ENCODE data around the gene CACNB3. TPM values are rescaled to one million over a fixed set of nuclear protein-coding genes. Genes with fewer than 3 reads are reported as not detected.

CACNB3 gene
- total and polyA plus RNA-seq, 2 of the 8 experiments (the other 6 are each of a cell fraction or from before 2014, with no cell fraction given), result 12.5 to 16.0 TPM

DNA sequence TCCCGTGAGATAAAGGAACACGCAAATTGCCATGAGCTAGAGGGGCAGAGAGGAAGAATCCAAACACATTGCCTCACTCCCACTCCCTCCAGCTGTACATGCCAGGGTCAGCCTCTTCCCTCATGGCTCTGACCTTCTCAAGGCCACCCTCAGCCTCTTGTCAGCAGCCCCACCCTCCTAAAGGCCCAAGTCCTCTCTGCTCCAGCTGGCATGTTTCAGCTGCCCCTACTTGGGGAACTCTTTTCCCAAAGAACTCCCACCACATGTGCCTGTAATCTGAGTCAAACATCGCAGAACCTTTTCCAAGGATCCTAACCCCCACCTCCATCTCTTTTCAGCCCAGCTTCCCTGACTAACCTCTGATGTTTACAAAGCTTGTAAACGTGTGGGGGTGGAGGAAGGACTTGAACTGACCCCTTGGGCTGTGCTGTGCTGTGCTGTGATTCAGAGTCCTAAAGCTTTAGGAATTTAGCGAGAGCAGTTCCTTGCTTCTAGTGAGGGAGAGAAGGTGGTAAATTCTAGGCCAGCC lies 7.3 kb upstream of the CACNB3 start:
- H3K9ac ChIP-seq (replicated peaks in 1 of 4; ENCODE audit: extremely low read depth in 1 of 4, low read depth in 3 of 4, low read length in 3 of 4), result no peak overlapping the region
- H3K4me1 ChIP-seq (replicated peaks in 1 of 4; ENCODE audit: control insufficient read depth in 3 of 4, insufficient read depth in 4 of 4, low read length in 3 of 4), result peaks cover 0 to 14% (median 6%) of the 10 kb centered on the region in 4 experiments; a peak in 6 of 7 replicates
- no peak overlapping the region for H3K4me3 ChIP-seq (ENCODE audit: extremely low read depth in 1 of 4, insufficient read depth in 2 of 4, low read depth in 3 of 4, low read length in 4 of 4)
- H3K23ac ChIP-seq (ENCODE audit: insufficient read length), result no peak overlapping the region
- H3K27me3 ChIP-seq (replicated peaks in 1 of 4; ENCODE audit: control insufficient read depth in 3 of 4, extremely low read depth in 1 of 4, insufficient read depth in 3 of 4, low read length in 3 of 4), result peaks cover 0 to 23% (median 14%) of the 10 kb centered on the region in 4 experiments; a peak in 6 of 7 replicates
- H2BK5ac ChIP-seq (ENCODE audit: low read depth, low read length), result no peak overlapping the region
- no peak overlapping the region for H3K18ac ChIP-seq (ENCODE audit: extremely low read depth, low read length)
- no peak overlapping the region for H4K91ac ChIP-seq (replicated peaks; ENCODE audit: insufficient read length, low read length)
- H3K9me3 ChIP-seq (ENCODE audit: insufficient read depth in 2 of 2, low read depth in 1 of 2, low read length in 1 of 2), result no peaks in the 10 kb centered on the region
- no peaks in the 10 kb centered on the region for H4K20me1 ChIP-seq (replicated peaks in 1 of 2; ENCODE audit: control insufficient read depth in 1 of 2, insufficient read depth in 2 of 2, low read length in 2 of 2)
- H4K5ac ChIP-seq (ENCODE audit: insufficient read length, low read depth, low read length), result no peak overlapping the region
- 63% methylated on average over 5 of the region's 5 CpGs; no CpG with 5 or more reads in 1 of the 2 experiments for WGBS, 2 experiments (ENCODE audit: extremely low coverage in 1 of 2, insufficient coverage in 1 of 2, insufficient read length in 1 of 2, insufficient replicate concordance in 2 of 2, low coverage in 1 of 2, low lambda C conversion rate in 2 of 2, missing lambda C conversion rate in 1 of 2)
- ChIA-PET CTCF (ENCODE audit: partially characterized antibody) (interaction anchor here (0.6 to 12.1 kb wide), 15 partner anchors 8 to 1259 kb away, joined by 3 to 121 read pairs (median 3); partner anchors contain the start of genes ADCY6 and WNT10B), POLR2A (ENCODE audit: partially characterized antibody) (interaction anchor here (0.7 to 1.6 kb wide), 4 partner anchors 17 to 317 kb away, joined by 3 to 4 read pairs (median 4); partner anchors contain the start of genes KANSL2 and RND1)
- H3K79me1 ChIP-seq (ENCODE audit: low read depth, low read length), result no peaks in the 10 kb centered on the region
- TF ChIP-seq SUZ12 (IDR thresholded peaks at IDR 0.05; ENCODE audit: low read length) (0 out of 2 replicates have a peak, but pooled peaks have one; percentile 29), SRF (IDR thresholded peaks at IDR 0.05; ENCODE audit: low read depth, low read length) (no peak)
- no peaks in the 10 kb centered on the region for H3K79me2 ChIP-seq (ENCODE audit: control insufficient read depth in 1 of 2, insufficient read depth in 2 of 2, low read length in 2 of 2)
- H2BK20ac ChIP-seq (ENCODE audit: low read length), result no peak overlapping the region
- no peak for DNase-seq (ENCODE audit: low read depth in 1 of 2, low spot score in 2 of 2)
- H3K14ac ChIP-seq (ENCODE audit: insufficient read length), result no peak overlapping the region
- no peak overlapping the region for H2BK120ac ChIP-seq (replicated peaks; ENCODE audit: low read depth, low read length)
- peak overlapping the region; percentile 39; the same call in 1 of the 2 replicates for H2BK12ac ChIP-seq (ENCODE audit: low read depth, low read length)
- H2AK5ac ChIP-seq (ENCODE audit: low read depth, low read length), result no peak overlapping the region
- H2AFZ ChIP-seq (ENCODE audit: low read length), result no peak overlapping the region
- no peak overlapping the region for H4K8ac ChIP-seq (ENCODE audit: extremely low read depth, insufficient read depth, low read length)
- H3K4me2 ChIP-seq (ENCODE audit: insufficient read depth in 1 of 2, low read depth in 2 of 2, low read length in 2 of 2), result peak overlapping the region in 1 of 2 experiments; percentile 2; a peak in 2 of 4 replicates
- peaks cover 21% of the 10 kb centered on the region; the same call in 1 of the 2 replicates for H3K23me2 ChIP-seq (ENCODE audit: low read depth, low read length)
- H2BK15ac ChIP-seq (ENCODE audit: low read length), result no peak overlapping the region
- H3K27ac ChIP-seq (ENCODE audit: low read depth, low read length), result no peak overlapping the region
- H3K36me3 ChIP-seq (ENCODE audit: control insufficient read depth in 2 of 4, insufficient read depth in 4 of 4, low read length in 3 of 4), result no peaks in the 10 kb centered on the region
- H3K56ac ChIP-seq (replicated peaks; ENCODE audit: insufficient read length, low read depth, low read length), result no peak overlapping the region
- FAIRE-seq, result no peak
- no peak overlapping the region for H3K4ac ChIP-seq (replicated peaks; ENCODE audit: insufficient read length, low read depth, low read length)

Data from H1 (cell line).